HFFc6 (cell line): Measurements from ENCODE around the gene PALMD. TPM values are rescaled to one million over a fixed set of nuclear protein-coding genes. Genes with fewer than 3 reads are reported as not detected.

Source experiments
- DNase-seq: peaks from one replicate; pipeline ENCODE4 v3.0.0-alpha.2; 2018
- H3K27ac Mint-ChIP-seq: 2 replicates; pipeline ENCODE4 v1.8.0; 2020; ENCODE audit warnings: mild to moderate bottlenecking, mixed read lengths
- H3K27me3 Mint-ChIP-seq: 2 replicates; pipeline ENCODE4 v1.8.0; 2021; ENCODE audit warnings: mild to moderate bottlenecking, moderate library complexity, mixed read lengths; ENCODE audit not compliant: insufficient read depth
- H3K36me3 Mint-ChIP-seq: 2 replicates; pipeline ENCODE4 v1.8.0; 2021; ENCODE audit warnings: low read depth, mixed read lengths
- H3K4me1 Mint-ChIP-seq: 2 replicates; pipeline ENCODE4 v1.8.0; 2020; ENCODE audit warnings: low read depth, mixed read lengths
- H3K4me3 Mint-ChIP-seq: 2 replicates; pipeline ENCODE4 v1.8.0; 2020; ENCODE audit warnings: mild to moderate bottlenecking, moderate library complexity, mixed read lengths
- H3K9me3 Mint-ChIP-seq: 2 replicates; pipeline ENCODE4 v1.8.0; 2020; ENCODE audit warnings: mild to moderate bottlenecking, mixed read lengths
- CTCF ChIP-seq: fragments of 200-600 bp; sonication (generic); IDR thresholded peaks from 2 replicates; pipeline ENCODE4 v1.5.0; 2021; ENCODE audit warnings: antibody characterized with exemption, mild to moderate bottlenecking
- total RNA-seq, 6 experiments: library from RNA; stranded (reverse); fragmentation: NEBNext Ultra II Directional; extraction: Animal tissue kit (Norgen Biotek cat#: 25700); gene quantifications; 2 replicates in 1 of 6; 3 replicates in 5 of 6; pipeline ENCODE4 v1.2.3, GENCODE V29; 2021

The PALMD gene
- total RNA-seq, 6 experiments from 2014 or later, result not detected

- Mint-ChIP-seq H3K27me3 (no peaks in the 10 kb centered on the region), H3K27ac (no peak overlapping the region), H3K4me1 (peaks cover 49% of the 10 kb centered on the region), H3K4me3 (no peak overlapping the region), H3K9me3 (no peaks in the 10 kb centered on the region), H3K36me3 (no peaks in the 10 kb centered on the region)
- no peak for TF ChIP-seq CTCF
- no peak for DNase-seq
These were observed 44.1 kb upstream of the PALMD start for GRCh38 chr1:99601709-99602403.

GRCh38 chr1:99602404-99602969 is 43.4 kb upstream of the PALMD start:
- no peak for TF ChIP-seq CTCF
- Mint-ChIP-seq H3K27me3 (no peaks in the 10 kb centered on the region), H3K4me1 (peaks cover 49% of the 10 kb centered on the region), H3K4me3 (no peak overlapping the region), H3K27ac (no peak overlapping the region), H3K36me3 (peaks cover under 1% of the 10 kb centered on the region; the same call in 1 of the 2 replicates), H3K9me3 (no peaks in the 10 kb centered on the region)
- no peak for DNase-seq

GRCh38 chr1:99603699-99604560 is 42.0 kb upstream of the PALMD start:
- no peaks in the 10 kb centered on the region for H3K27me3 Mint-ChIP-seq
- H3K9me3 Mint-ChIP-seq, result peaks cover 11% of the 10 kb centered on the region; the same call in 1 of the 2 replicates
- no peak for TF ChIP-seq CTCF
- H3K36me3 Mint-ChIP-seq, result peaks cover 15% of the 10 kb centered on the region
- H3K4me3 Mint-ChIP-seq, result peak overlapping the region; percentile 70
- peak overlapping the region; percentile 52 for H3K27ac Mint-ChIP-seq
- no peak for DNase-seq
- H3K4me1 Mint-ChIP-seq, result peaks cover 41% of the 10 kb centered on the region

GRCh38 chr1:99606306-99606705 is 39.6 kb upstream of the PALMD start:
- DNase-seq, result no peak
- H3K4me3 Mint-ChIP-seq, result no peak overlapping the region
- H3K36me3 Mint-ChIP-seq, result peaks cover 18% of the 10 kb centered on the region
- TF ChIP-seq CTCF, result no peak
- H3K27me3 Mint-ChIP-seq, result no peaks in the 10 kb centered on the region; the same call in 1 of the 2 replicates
- H3K4me1 Mint-ChIP-seq, result peaks cover 22% of the 10 kb centered on the region
- no peak overlapping the region for H3K27ac Mint-ChIP-seq
- H3K9me3 Mint-ChIP-seq, result peaks cover 11% of the 10 kb centered on the region; the same call in 1 of the 2 replicates

- Mint-ChIP-seq H3K27me3 (no peaks in the 10 kb centered on the region; the same call in 1 of the 2 replicates), H3K4me3 (no peak overlapping the region), H3K27ac (no peak overlapping the region), H3K36me3 (peaks cover 18% of the 10 kb centered on the region), H3K4me1 (peaks cover 22% of the 10 kb centered on the region), H3K9me3 (peaks cover 11% of the 10 kb centered on the region; the same call in 1 of the 2 replicates)
- DNase-seq, result no peak
- no peak for TF ChIP-seq CTCF
These were observed 38.3 kb upstream of the PALMD start for GRCh38 chr1:99607590-99607989.
